ENCODE data around the gene ADORA1.

ADORA1 gene

GRCh38 chr1:203093754-203094410, 33.6 kb upstream of the ADORA1 start:
- TF ChIP-seq, protein P1, sequence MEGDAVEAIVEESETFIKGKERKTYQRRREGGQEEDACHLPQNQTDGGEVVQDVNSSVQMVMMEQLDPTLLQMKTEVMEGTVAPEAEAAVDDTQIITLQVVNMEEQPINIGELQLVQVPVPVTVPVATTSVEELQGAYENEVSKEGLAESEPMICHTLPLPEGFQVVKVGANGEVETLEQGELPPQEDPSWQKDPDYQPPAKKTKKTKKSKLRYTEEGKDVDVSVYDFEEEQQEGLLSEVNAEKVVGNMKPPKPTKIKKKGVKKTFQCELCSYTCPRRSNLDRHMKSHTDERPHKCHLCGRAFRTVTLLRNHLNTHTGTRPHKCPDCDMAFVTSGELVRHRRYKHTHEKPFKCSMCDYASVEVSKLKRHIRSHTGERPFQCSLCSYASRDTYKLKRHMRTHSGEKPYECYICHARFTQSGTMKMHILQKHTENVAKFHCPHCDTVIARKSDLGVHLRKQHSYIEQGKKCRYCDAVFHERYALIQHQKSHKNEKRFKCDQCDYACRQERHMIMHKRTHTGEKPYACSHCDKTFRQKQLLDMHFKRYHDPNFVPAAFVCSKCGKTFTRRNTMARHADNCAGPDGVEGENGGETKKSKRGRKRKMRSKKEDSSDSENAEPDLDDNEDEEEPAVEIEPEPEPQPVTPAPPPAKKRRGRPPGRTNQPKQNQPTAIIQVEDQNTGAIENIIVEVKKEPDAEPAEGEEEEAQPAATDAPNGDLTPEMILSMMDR (IDR thresholded peaks at IDR 0.05; ENCODE audit: extremely low read depth, insufficient read depth, missing control alignments): no peak
- in situ Hi-C loops (cut with MboI; ENCODE audit: low pct_unique_long_range_greater_than_20kb, low sequenced_read_pairs, unreplicated experiment): no loop called here

GRCh38 chr1:203095061-203095690, 32.4 kb upstream of the ADORA1 start:
- in situ Hi-C loops (cut with MboI; ENCODE audit: low pct_unique_long_range_greater_than_20kb, low sequenced_read_pairs, unreplicated experiment): no loop called here
- DNase-seq (ENCODE audit: low spot score): no peak
- TF ChIP-seq, protein P1 (IDR thresholded peaks at IDR 0.05; ENCODE audit: extremely low read depth, insufficient read depth, missing control alignments): no peak

More at GRCh38 chr1:203093754-203094410, 33.6 kb upstream of the ADORA1 start:
- DNase-seq (ENCODE audit: low spot score): no peak

DNA sequence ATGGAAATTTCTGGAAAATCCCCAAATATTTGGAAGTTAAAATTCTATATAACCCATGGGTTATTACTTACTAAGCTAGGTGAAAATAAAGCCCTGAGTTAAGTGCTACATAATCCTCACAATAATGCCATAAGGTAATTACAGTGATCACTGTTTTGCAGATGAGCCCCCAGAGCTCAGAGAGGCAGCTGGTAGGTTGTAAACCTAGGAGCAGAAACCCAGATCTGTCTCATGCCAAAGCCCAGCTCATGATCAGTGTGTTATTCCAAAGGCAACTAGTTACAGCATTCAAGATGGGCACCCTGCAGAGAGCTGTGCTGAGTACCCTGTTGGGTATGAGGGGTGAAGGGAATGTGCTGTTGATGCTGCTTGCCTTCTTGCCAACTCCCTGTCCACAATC, 31.0 kb upstream of the ADORA1 start:
- in situ Hi-C loops (cut with MboI; ENCODE audit: low pct_unique_long_range_greater_than_20kb, low sequenced_read_pairs, unreplicated experiment): no loop called here
- no peak for DNase-seq (ENCODE audit: low spot score)
- TF ChIP-seq, protein P1 (IDR thresholded peaks at IDR 0.05; ENCODE audit: extremely low read depth, insufficient read depth, missing control alignments): no peak

GRCh38 chr1:203097001-203097400, 30.5 kb upstream of the ADORA1 start:
- DNase-seq (ENCODE audit: low spot score): no peak
- TF ChIP-seq, protein P1 (IDR thresholded peaks at IDR 0.05; ENCODE audit: extremely low read depth, insufficient read depth, missing control alignments): no peak
- in situ Hi-C loops (cut with MboI; ENCODE audit: low pct_unique_long_range_greater_than_20kb, low sequenced_read_pairs, unreplicated experiment): no loop called here

GRCh38 chr1:203098445-203098844, 29.1 kb upstream of the ADORA1 start:
- in situ Hi-C loops (cut with MboI; ENCODE audit: low pct_unique_long_range_greater_than_20kb, low sequenced_read_pairs, unreplicated experiment): no loop called here
- DNase-seq (ENCODE audit: low spot score): no peak
- TF ChIP-seq, protein P1 (IDR thresholded peaks at IDR 0.05; ENCODE audit: extremely low read depth, insufficient read depth, missing control alignments): no peak

DNA sequence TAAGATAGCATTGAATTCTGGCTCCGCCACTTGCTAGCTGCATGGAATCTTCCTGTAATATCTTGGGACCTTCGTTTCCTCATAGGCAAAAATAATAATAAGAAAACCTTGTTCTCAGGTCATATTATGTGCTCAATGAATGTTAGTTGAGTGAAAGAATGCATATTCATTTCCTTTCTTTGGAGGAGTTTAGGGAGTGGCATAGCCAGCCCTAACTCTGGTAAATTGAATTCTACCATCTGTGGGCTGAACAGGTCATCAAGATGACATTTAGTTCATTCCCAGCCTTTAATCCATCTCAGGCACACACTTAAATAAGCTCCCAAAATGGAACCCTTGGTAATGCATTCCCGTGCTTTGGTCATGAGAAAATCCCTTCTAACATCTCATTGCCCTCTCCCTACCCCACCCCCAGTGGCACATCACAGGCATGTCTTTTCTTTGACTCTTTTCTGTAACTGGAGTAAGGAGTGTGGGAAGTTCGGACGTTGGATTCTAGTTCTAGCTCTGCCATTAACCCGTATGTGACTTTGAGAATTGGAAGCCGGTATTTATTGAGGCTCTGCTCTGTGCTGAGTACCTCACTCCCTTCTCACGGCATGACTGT, 28.5 kb upstream of the ADORA1 start:
- TF ChIP-seq, protein P1 (IDR thresholded peaks at IDR 0.05; ENCODE audit: extremely low read depth, insufficient read depth, missing control alignments): no peak
- in situ Hi-C loops (cut with MboI; ENCODE audit: low pct_unique_long_range_greater_than_20kb, low sequenced_read_pairs, unreplicated experiment): no loop called here
- no peak for DNase-seq (ENCODE audit: low spot score)

All from GM13977 (cell line).